Stimulated activated CD8-positive, alpha-beta memory T cell treated with anti-CD3 and anti-CD28 coated beads, Interleukin-15, amount 100 ng/mL, for 1 hour (primary cell): Measurements from ENCODE around the gene ALDH3A1.

Source experiments
- DNase-seq: peaks from one replicate; pipeline ENCODE4 v3.0.0-alpha.2; 2020; ENCODE audit warnings: low read depth

ALDH3A1 gene

DNA sequence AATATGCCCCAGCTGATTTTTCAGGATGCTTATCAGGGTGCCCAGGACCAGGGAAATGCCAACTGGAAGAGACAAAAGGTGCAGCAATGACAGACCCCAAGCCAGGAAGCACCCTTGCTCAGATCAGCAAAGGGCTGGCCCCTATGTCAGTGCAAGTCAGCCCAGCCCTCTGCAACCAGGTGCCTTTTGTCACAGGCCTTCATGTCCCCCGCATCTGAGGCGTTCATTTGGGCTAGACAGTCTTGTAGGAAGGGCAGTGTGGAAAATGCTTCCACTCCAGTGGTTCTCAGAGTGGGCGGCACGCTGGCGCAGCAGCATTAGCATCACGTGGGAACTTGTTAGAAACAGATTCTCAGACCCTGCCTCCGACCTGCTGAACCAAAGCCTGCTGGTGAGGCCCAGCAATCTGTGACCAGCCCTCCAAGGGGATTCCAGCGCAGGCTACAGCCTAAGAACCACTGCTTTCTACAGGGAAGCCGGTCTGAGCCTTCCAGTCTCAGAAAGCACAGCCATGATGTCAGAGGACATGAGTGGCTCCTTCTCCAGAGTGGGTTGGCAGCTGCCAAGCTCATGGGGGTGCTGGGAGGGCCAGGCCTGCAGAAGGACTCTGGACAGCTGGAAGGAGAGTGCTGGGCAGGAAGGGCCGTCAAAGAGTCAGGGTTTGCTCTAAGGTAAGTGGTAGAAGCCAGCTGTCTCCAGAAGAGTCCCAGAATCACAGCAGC, 44.8 kb downstream of the ALDH3A1 start:
- no peak for DNase-seq

DNA sequence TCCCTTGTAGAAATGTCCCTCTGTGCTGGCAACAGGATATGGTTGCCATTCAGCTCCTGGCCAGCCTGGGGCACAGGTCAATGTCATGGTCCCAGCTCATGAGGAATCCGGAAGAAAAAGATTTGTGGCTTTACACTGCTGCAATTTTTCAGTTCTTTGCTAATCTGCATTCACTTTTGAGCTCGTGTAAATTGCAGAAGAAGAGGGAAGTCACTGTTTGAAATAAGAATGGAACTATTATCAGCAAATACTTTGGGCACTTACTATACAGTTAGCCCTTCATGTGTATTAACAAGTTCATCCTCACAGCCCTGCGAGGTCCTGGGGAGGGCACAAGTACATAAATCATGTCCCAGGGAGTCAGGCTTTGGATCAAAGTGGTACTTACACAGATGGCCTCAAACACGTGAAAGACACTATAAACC, 45.9 kb downstream of the ALDH3A1 start:
- no peak for DNase-seq
